Panc1 (cell line): ENCODE measurements around the gene HINT3.

Source experiments
- CTCF ChIP-seq: fragments of 450-650 bp; IDR thresholded peaks from 2 replicates; pipeline ENCODE4 v1.5.1; 2017; ENCODE audit warnings: mild to moderate bottlenecking
- POLR2AphosphoS5 ChIP-seq: IDR thresholded peaks from 2 replicates; pipeline ENCODE4 v1.6.1; 2012; ENCODE audit warnings: mild to moderate bottlenecking, low read depth, low read length, moderate library complexity
- TCF7L2 ChIP-seq: IDR thresholded peaks from 2 replicates; pipeline ENCODE4 v1.6.1; 2011; ENCODE audit warnings: mild to moderate bottlenecking, low read depth, low read length, inconsistent platforms

- TF ChIP-seq CTCF: no peak
- no peak for TF ChIP-seq POLR2AphosphoS5
- no peak for TF ChIP-seq TCF7L2
These were observed 6.3 kb upstream of the HINT3 start for GRCh38 chr6:125950293-125950692.
